HEK293 (cell line): ENCODE measurements around the gene HBEGF.

ENCODE experiments used
- HOXD13 ChIP-seq: sonication (generic); formaldehyde crosslinking; IDR thresholded peaks from 2 replicates; pipeline ENCODE4 v1.8.0; 2022; ENCODE audit warnings: missing genetic modification reagents, borderline replicate concordance
- KLF1 ChIP-seq: fragments of 450-650 bp; formaldehyde crosslinking; IDR thresholded peaks from 2 replicates; pipeline ENCODE4 v1.5.1; 2016; ENCODE audit warnings: missing biosample characterization, missing genetic modification characterization
- RBAK ChIP-seq: fragments of 450-650 bp; formaldehyde crosslinking; IDR thresholded peaks from 2 replicates; pipeline ENCODE4 v1.5.1; 2016; ENCODE audit warnings: missing biosample characterization, missing genetic modification characterization
- SP2 ChIP-seq: fragments of 450-650 bp; formaldehyde crosslinking; IDR thresholded peaks from 2 replicates; pipeline ENCODE4 v1.5.1; 2016; ENCODE audit warnings: missing biosample characterization, missing genetic modification characterization
- WT1 ChIP-seq: fragments of 450-650 bp; formaldehyde crosslinking; IDR thresholded peaks from 2 replicates; pipeline ENCODE4 v1.5.1; 2016; ENCODE audit warnings: missing biosample characterization, missing genetic modification characterization
- YY2 ChIP-seq: fragments of 450-650 bp; formaldehyde crosslinking; IDR thresholded peaks from 2 replicates; pipeline ENCODE4 v1.5.1; 2016; ENCODE audit warnings: missing biosample characterization, missing genetic modification characterization
- ZFHX2 ChIP-seq: fragments of 450-650 bp; formaldehyde crosslinking; conservative IDR thresholded peaks from 2 replicates; pipeline ENCODE4 v1.5.1; 2016; ENCODE audit warnings: missing biosample characterization, missing genetic modification characterization
- ZFP69B ChIP-seq: fragments of 450-650 bp; formaldehyde crosslinking; IDR thresholded peaks from 2 replicates; pipeline ENCODE4 v1.5.1; 2016; ENCODE audit warnings: missing biosample characterization, missing genetic modification characterization
- ZNF114 ChIP-seq: fragments of 450-650 bp; formaldehyde crosslinking; IDR thresholded peaks from 2 replicates; pipeline ENCODE4 v1.5.0; 2017; ENCODE audit warnings: missing biosample characterization, missing genetic modification characterization
- ZNF133 ChIP-seq: fragments of 450-650 bp; formaldehyde crosslinking; IDR thresholded peaks from 2 replicates; pipeline ENCODE4 v1.5.1; 2016; ENCODE audit warnings: missing biosample characterization, missing genetic modification characterization
- ZNF146 ChIP-seq: fragments of 450-650 bp; formaldehyde crosslinking; IDR thresholded peaks from 2 replicates; pipeline ENCODE4 v1.5.1; 2016; ENCODE audit warnings: missing biosample characterization, missing genetic modification characterization
- ZNF155 ChIP-seq: fragments of 450-650 bp; formaldehyde crosslinking; IDR thresholded peaks from 2 replicates; pipeline ENCODE4 v1.5.1; 2016; ENCODE audit warnings: missing biosample characterization, missing genetic modification characterization
- ZNF175 ChIP-seq: fragments of 450-650 bp; formaldehyde crosslinking; IDR thresholded peaks from 2 replicates; pipeline ENCODE4 v1.5.1; 2016; ENCODE audit warnings: missing biosample characterization, missing genetic modification characterization
- ZNF184 ChIP-seq: fragments of 450-650 bp; IDR thresholded peaks from 2 replicates; pipeline ENCODE4 v1.5.1; 2018; ENCODE audit warnings: missing biosample characterization, mild to moderate bottlenecking, missing genetic modification characterization
- ZNF19 ChIP-seq: fragments of 450-650 bp; formaldehyde crosslinking; IDR thresholded peaks from 2 replicates; pipeline ENCODE4; 2016; ENCODE audit warnings: missing biosample characterization, missing genetic modification characterization, low read depth
- ZNF202 ChIP-seq: fragments of 450-650 bp; formaldehyde crosslinking; IDR thresholded peaks from 2 replicates; pipeline ENCODE4 v1.5.1; 2016; ENCODE audit warnings: missing biosample characterization, missing genetic modification characterization, borderline replicate concordance
- ZNF302 ChIP-seq: fragments of 450-650 bp; formaldehyde crosslinking; IDR thresholded peaks from 2 replicates; pipeline ENCODE4 v1.5.1; 2016; ENCODE audit warnings: missing biosample characterization, missing genetic modification characterization, low read depth
- ZNF311 ChIP-seq: fragments of 450-650 bp; formaldehyde crosslinking; IDR thresholded peaks from 2 replicates; pipeline ENCODE4 v1.5.1; 2017; ENCODE audit warnings: missing biosample characterization, missing genetic modification characterization, borderline replicate concordance
- ZNF324 ChIP-seq: fragments of 450-650 bp; formaldehyde crosslinking; IDR thresholded peaks from 2 replicates; pipeline ENCODE4 v1.5.1; 2016; ENCODE audit warnings: missing biosample characterization, missing genetic modification characterization
- ZNF341 ChIP-seq: fragments of 450-650 bp; formaldehyde crosslinking; IDR thresholded peaks from 2 replicates; pipeline ENCODE4; 2016; ENCODE audit warnings: low read depth, missing biosample characterization, missing genetic modification characterization
- ZNF404 ChIP-seq: fragments of 450-650 bp; formaldehyde crosslinking; IDR thresholded peaks from 2 replicates; pipeline ENCODE4 v1.5.1; 2017; ENCODE audit warnings: missing biosample characterization, missing genetic modification characterization
- ZNF426 ChIP-seq: fragments of 450-650 bp; formaldehyde crosslinking; IDR thresholded peaks from 2 replicates; pipeline ENCODE4 v1.5.1; 2017; ENCODE audit warnings: missing biosample characterization, missing genetic modification characterization, mild to moderate bottlenecking, inconsistent platforms, moderate library complexity
- ZNF501 ChIP-seq: fragments of 450-650 bp; formaldehyde crosslinking; IDR thresholded peaks from 2 replicates; pipeline ENCODE4 v1.5.1; 2016; ENCODE audit warnings: missing biosample characterization, missing genetic modification characterization
- ZNF530 ChIP-seq: fragments of 450-650 bp; formaldehyde crosslinking; IDR thresholded peaks from 2 replicates; pipeline ENCODE4 v1.5.1; 2016; ENCODE audit warnings: low read depth, missing biosample characterization, missing genetic modification characterization
- ZNF544 ChIP-seq: fragments of 450-650 bp; formaldehyde crosslinking; IDR thresholded peaks from 2 replicates; pipeline ENCODE4 v1.5.0; 2017; ENCODE audit warnings: missing biosample characterization, missing genetic modification characterization
- ZNF558 ChIP-seq: fragments of 450-650 bp; formaldehyde crosslinking; IDR thresholded peaks from 2 replicates; pipeline ENCODE4 v1.5.1; 2016; ENCODE audit warnings: missing biosample characterization, missing genetic modification characterization
- ZNF561 ChIP-seq: fragments of 450-650 bp; IDR thresholded peaks from 2 replicates; pipeline ENCODE4 v1.5.1; 2018; ENCODE audit warnings: missing biosample characterization, missing genetic modification characterization, borderline replicate concordance
- ZNF777 ChIP-seq: fragments of 450-650 bp; formaldehyde crosslinking; IDR thresholded peaks from 2 replicates; pipeline ENCODE4 v1.5.1; 2017; ENCODE audit warnings: missing biosample characterization, missing genetic modification characterization, borderline replicate concordance
- TF ChIP-seq, protein P1 (sequence below): fragments of 450-650 bp; formaldehyde crosslinking; IDR thresholded peaks from 2 replicates; pipeline ENCODE4 v1.5.1; 2016; ENCODE audit warnings: missing biosample characterization, missing genetic modification characterization, borderline replicate concordance
- TF ChIP-seq, protein P2 (sequence below): fragments of 450-650 bp; formaldehyde crosslinking; IDR thresholded peaks from 2 replicates; pipeline ENCODE4 v1.5.1; 2016; ENCODE audit warnings: missing biosample characterization, missing genetic modification characterization
- TF ChIP-seq, protein P3 (sequence below): fragments of 450-650 bp; formaldehyde crosslinking; IDR thresholded peaks from 2 replicates; pipeline ENCODE4 v1.5.1; 2017; ENCODE audit warnings: missing biosample characterization, missing genetic modification characterization
- TF ChIP-seq, protein P4 (sequence below): fragments of 450-650 bp; formaldehyde crosslinking; IDR thresholded peaks from 2 replicates; pipeline ENCODE4 v1.5.1; 2017; ENCODE audit warnings: missing biosample characterization, missing genetic modification characterization
- TF ChIP-seq, protein P5 (sequence below): fragments of 450-650 bp; formaldehyde crosslinking; IDR thresholded peaks from 2 replicates; pipeline ENCODE4 v1.5.1; 2016; ENCODE audit warnings: missing biosample characterization, missing genetic modification characterization

Gene HBEGF

DNA sequence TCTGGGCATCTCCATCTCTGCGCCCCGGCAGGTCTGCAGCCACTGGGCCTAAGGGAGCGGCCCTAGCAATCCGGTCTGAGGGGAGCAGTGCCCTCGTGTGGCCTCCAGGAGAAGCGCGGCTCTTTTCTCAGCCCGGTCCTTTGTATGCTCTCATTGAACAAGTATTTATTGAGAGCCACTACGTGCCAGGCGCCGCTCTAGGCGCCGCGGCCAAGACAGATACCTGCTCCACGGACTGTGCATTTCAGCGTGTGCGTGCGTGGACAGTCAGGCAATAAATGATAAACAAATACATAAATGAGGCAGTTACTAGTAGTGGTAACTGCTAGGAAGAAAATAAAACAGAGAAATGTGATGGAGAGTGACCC lies 11.3 kb upstream of the HBEGF start (continued):
- TF ChIP-seq, protein P1, sequence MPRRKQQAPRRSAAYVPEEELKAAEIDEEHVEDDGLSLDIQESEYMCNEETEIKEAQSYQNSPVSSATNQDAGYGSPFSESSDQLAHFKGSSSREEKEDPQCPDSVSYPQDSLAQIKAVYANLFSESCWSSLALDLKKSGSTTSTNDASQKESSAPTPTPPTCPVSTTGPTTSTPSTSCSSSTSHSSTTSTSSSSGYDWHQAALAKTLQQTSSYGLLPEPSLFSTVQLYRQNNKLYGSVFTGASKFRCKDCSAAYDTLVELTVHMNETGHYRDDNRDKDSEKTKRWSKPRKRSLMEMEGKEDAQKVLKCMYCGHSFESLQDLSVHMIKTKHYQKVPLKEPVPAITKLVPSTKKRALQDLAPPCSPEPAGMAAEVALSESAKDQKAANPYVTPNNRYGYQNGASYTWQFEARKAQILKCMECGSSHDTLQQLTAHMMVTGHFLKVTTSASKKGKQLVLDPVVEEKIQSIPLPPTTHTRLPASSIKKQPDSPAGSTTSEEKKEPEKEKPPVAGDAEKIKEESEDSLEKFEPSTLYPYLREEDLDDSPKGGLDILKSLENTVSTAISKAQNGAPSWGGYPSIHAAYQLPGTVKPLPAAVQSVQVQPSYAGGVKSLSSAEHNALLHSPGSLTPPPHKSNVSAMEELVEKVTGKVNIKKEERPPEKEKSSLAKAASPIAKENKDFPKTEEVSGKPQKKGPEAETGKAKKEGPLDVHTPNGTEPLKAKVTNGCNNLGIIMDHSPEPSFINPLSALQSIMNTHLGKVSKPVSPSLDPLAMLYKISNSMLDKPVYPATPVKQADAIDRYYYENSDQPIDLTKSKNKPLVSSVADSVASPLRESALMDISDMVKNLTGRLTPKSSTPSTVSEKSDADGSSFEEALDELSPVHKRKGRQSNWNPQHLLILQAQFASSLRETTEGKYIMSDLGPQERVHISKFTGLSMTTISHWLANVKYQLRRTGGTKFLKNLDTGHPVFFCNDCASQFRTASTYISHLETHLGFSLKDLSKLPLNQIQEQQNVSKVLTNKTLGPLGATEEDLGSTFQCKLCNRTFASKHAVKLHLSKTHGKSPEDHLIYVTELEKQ = no peak
- no peak for TF ChIP-seq ZNF544 (tag by site-specific recombination)
- TF ChIP-seq ZNF133 = no peak
- TF ChIP-seq, protein P2, sequence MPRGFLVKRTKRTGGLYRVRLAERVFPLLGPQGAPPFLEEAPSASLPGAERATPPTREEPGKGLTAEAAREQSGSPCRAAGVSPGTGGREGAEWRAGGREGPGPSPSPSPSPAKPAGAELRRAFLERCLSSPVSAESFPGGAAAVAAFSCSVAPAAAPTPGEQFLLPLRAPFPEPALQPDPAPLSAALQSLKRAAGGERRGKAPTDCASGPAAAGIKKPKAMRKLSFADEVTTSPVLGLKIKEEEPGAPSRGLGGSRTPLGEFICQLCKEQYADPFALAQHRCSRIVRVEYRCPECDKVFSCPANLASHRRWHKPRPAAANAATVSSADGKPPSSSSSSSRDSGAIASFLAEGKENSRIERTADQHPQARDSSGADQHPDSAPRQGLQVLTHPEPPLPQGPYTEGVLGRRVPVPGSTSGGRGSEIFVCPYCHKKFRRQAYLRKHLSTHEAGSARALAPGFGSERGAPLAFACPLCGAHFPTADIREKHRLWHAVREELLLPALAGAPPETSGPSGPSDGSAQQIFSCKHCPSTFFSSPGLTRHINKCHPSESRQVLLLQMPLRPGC (tag by site-specific recombination) = no peak
- TF ChIP-seq, protein P3, sequence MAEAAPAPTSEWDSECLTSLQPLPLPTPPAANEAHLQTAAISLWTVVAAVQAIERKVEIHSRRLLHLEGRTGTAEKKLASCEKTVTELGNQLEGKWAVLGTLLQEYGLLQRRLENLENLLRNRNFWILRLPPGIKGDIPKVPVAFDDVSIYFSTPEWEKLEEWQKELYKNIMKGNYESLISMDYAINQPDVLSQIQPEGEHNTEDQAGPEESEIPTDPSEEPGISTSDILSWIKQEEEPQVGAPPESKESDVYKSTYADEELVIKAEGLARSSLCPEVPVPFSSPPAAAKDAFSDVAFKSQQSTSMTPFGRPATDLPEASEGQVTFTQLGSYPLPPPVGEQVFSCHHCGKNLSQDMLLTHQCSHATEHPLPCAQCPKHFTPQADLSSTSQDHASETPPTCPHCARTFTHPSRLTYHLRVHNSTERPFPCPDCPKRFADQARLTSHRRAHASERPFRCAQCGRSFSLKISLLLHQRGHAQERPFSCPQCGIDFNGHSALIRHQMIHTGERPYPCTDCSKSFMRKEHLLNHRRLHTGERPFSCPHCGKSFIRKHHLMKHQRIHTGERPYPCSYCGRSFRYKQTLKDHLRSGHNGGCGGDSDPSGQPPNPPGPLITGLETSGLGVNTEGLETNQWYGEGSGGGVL = no peak
- TF ChIP-seq ZNF114 (tag by site-specific recombination) = no peak
- no peak for TF ChIP-seq ZNF184 (tag by site-specific recombination)
- TF ChIP-seq ZNF530 (tag by site-specific recombination) = no peak
- TF ChIP-seq, protein P4, sequence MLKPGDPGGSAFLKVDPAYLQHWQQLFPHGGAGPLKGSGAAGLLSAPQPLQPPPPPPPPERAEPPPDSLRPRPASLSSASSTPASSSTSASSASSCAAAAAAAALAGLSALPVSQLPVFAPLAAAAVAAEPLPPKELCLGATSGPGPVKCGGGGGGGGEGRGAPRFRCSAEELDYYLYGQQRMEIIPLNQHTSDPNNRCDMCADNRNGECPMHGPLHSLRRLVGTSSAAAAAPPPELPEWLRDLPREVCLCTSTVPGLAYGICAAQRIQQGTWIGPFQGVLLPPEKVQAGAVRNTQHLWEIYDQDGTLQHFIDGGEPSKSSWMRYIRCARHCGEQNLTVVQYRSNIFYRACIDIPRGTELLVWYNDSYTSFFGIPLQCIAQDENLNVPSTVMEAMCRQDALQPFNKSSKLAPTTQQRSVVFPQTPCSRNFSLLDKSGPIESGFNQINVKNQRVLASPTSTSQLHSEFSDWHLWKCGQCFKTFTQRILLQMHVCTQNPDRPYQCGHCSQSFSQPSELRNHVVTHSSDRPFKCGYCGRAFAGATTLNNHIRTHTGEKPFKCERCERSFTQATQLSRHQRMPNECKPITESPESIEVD = no peak
- no peak for TF ChIP-seq ZNF155 (tag by site-specific recombination)
- TF ChIP-seq ZNF19 = no peak
- no peak for TF ChIP-seq WT1 (tag by site-specific recombination)
- TF ChIP-seq YY2 (tag by site-specific recombination) = no peak
- no peak for TF ChIP-seq ZNF558 (tag by site-specific recombination)
- no peak for TF ChIP-seq ZNF324
- no peak for TF ChIP-seq HOXD13 (CRISPR knock-in tag)
- no peak for TF ChIP-seq ZNF777 (tag by site-specific recombination)
- TF ChIP-seq ZNF311 = no peak
- no peak for TF ChIP-seq ZNF404 (tag by site-specific recombination)
- TF ChIP-seq ZNF175 = no peak
- TF ChIP-seq ZNF302 (tag by site-specific recombination) = no peak
- no peak for TF ChIP-seq RBAK (tag by site-specific recombination)
- no peak for TF ChIP-seq KLF1 (tag by site-specific recombination)
- no peak for TF ChIP-seq ZNF426 (tag by site-specific recombination)
- TF ChIP-seq ZNF341 (tag by site-specific recombination) = no peak
- TF ChIP-seq ZNF202 = no peak
- TF ChIP-seq ZNF146 (tag by site-specific recombination) = no peak
- TF ChIP-seq, protein P5, sequence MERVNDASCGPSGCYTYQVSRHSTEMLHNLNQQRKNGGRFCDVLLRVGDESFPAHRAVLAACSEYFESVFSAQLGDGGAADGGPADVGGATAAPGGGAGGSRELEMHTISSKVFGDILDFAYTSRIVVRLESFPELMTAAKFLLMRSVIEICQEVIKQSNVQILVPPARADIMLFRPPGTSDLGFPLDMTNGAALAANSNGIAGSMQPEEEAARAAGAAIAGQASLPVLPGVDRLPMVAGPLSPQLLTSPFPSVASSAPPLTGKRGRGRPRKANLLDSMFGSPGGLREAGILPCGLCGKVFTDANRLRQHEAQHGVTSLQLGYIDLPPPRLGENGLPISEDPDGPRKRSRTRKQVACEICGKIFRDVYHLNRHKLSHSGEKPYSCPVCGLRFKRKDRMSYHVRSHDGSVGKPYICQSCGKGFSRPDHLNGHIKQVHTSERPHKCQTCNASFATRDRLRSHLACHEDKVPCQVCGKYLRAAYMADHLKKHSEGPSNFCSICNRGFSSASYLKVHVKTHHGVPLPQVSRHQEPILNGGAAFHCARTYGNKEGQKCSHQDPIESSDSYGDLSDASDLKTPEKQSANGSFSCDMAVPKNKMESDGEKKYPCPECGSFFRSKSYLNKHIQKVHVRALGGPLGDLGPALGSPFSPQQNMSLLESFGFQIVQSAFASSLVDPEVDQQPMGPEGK (tag by site-specific recombination) = no peak
- peak; percentile 42; the same call in 1 of the 2 replicates for TF ChIP-seq ZNF561
- TF ChIP-seq SP2 = no peak
- 0 out of 2 replicates have a peak, but pooled peaks have one; percentile 27 for TF ChIP-seq ZFP69B (tag by site-specific recombination)
- TF ChIP-seq ZFHX2 = no peak
- no peak for TF ChIP-seq ZNF501 (tag by site-specific recombination)
